Glutamatergic neuron (in vitro differentiated cells): ENCODE results near the gene CENPO. TPM values are rescaled to one million over a fixed set of nuclear protein-coding genes. Genes with fewer than 3 reads are reported as not detected.

Source experiments
- DNase-seq: peaks from one replicate; pipeline ENCODE4 v3.0.0; 2022
- H3K27ac Mint-ChIP-seq: one replicate; pipeline ENCODE4 v1.8.0; 2020; ENCODE audit warnings: mild to moderate bottlenecking, mixed read lengths, inconsistent platforms; ENCODE audit not compliant: unreplicated experiment
- H3K27me3 Mint-ChIP-seq: one replicate; pipeline ENCODE4 v1.8.0; 2020; ENCODE audit warnings: mild to moderate bottlenecking, moderate library complexity, mixed read lengths, inconsistent platforms; ENCODE audit not compliant: unreplicated experiment
- H3K36me3 Mint-ChIP-seq: one replicate; pipeline ENCODE4 v1.8.0; 2020; ENCODE audit warnings: mild to moderate bottlenecking, mixed read lengths, inconsistent platforms; ENCODE audit not compliant: unreplicated experiment
- H3K4me1 Mint-ChIP-seq: one replicate; pipeline ENCODE4 v1.8.0; 2020; ENCODE audit warnings: mild to moderate bottlenecking, low read depth, mixed read lengths, inconsistent platforms; ENCODE audit not compliant: unreplicated experiment
- H3K4me3 Mint-ChIP-seq: one replicate; pipeline ENCODE4 v1.8.0; 2020; ENCODE audit warnings: mild to moderate bottlenecking, mixed read lengths, inconsistent platforms; ENCODE audit not compliant: unreplicated experiment
- H3K9me3 Mint-ChIP-seq: one replicate; pipeline ENCODE4 v1.8.0; 2020; ENCODE audit warnings: mild to moderate bottlenecking, moderate library complexity, mixed read lengths, inconsistent platforms; ENCODE audit not compliant: unreplicated experiment
- CTCF ChIP-seq: fragments of 200-600 bp; sonication (generic); IDR thresholded peaks from one replicate; pipeline ENCODE4 v1.5.0; 2021; ENCODE audit not compliant: partially characterized antibody, unreplicated experiment
- total RNA-seq: library from RNA; stranded (reverse); fragmentation: NEBNext Ultra II Directional; extraction: Animal tissue kit (Norgen Biotek cat#: 25700); gene quantifications from one replicate; pipeline ENCODE4 v1.2.1, GENCODE V29; 2021; ENCODE audit not compliant: unreplicated experiment

CENPO gene
- total RNA-seq, 1 donor from 2014 or later, result 26.5 TPM

DNA sequence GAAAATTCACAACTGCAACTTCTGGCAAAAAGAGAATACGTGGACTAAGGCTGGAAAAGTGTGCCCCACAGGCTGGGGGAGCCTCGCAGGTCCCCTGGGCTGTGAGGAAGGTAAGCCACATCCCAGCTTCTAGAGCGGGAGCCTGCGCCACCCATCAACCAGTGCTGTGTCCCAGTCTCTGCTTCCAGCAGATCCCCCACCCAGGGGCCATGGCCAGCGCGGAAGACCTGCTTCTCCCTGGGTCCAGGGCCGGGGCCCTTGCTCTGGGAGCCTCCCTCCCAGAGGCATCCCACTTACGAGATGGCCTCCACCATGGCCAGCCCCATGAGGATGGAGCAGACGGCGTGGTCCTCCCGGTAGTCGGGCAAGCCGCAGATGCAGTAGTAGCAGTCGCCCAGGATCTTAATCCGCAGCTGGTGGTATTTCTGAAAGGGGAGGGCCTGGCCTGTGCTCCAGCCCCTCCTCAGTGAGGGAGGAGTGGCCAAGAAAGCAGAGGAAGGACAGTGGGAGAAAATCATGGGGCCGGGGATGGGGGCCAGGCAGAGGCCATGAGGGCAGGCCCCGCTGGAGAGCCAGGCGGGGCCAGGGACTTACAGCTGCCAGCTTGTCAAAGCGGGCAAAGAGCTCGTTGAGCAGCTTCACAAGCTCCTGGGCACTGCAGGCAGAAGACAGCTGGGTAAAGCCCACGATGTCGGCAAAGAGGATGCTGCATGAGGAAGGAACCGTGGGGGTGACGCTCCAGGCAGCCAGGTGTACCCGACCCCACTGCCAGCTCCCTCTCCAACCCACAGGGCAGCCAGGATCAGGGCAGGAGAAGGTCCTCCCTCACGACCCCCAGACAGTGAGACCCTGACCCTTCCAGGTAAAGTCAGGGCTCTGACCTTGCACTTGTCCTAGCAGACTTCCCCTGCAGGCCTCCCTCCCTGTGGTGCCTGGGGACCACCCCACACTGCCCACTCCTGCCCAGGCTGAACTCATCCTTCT lies 48.0 kb downstream of the CENPO start:
- peaks cover 26% of the 10 kb centered on the region for H3K36me3 Mint-ChIP-seq

DNA sequence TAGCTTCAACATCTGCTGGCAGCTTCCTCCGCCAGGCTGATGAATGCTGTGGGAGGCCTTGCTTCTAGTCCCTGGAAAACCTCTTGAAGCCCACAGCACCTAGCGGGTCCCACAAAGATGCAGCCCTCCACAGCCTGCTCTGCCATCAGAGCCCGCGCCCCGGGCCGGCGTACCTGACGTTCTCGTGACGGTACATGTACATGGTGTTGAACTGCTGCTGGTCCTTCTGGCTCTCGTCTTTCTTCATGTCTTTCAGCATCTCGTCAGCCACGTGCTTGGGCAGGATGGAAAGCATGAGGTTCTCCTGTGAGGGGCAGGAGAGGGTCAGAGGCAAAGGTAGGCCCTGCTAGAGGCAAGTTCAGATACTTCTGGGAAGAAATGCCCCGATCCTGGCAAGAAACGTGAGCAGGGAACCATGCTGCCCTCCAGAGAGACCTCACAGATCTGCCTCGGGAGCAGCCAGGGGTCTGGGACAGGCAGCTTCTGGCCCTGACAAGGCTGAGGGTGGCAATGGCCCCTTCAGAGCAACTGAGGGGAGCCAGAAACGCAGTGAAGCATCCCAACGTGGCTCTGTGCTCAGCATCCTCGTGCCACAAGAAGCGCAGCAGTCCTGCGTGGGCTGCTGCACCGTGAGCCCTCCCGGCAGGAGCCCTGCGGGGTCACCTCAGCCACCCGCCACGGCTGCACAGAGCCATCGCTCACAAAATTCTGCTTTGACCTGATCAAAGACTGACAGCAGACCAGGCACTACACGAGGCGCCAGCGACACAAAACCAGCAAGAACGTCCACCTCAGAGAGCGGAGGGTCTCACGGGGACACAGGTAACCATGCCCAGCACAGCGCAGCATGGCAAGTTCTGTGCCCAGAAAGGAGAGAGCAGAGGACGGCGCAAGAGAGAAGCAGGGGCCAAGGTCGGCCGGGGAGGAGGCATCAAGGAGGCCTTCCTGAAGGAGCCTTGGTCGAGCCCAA lies 49.1 kb downstream of the CENPO start:
- peaks cover 24% of the 10 kb centered on the region for H3K9me3 Mint-ChIP-seq
- TF ChIP-seq CTCF, result no peak

More for the DNA sequence above, 48.0 kb downstream of the CENPO start:
- Mint-ChIP-seq H3K4me1 (peaks cover 7% of the 10 kb centered on the region), H3K9me3 (peaks cover 19% of the 10 kb centered on the region), H3K27me3 (peaks cover 7% of the 10 kb centered on the region), H3K27ac (no peak overlapping the region), H3K4me3 (no peak overlapping the region)
- no peak for TF ChIP-seq CTCF
- DNase-seq, result no peak

GRCh38 chr2:24843330-24843860 lies 50.2 kb downstream of the CENPO start:
- peaks cover 25% of the 10 kb centered on the region for H3K9me3 Mint-ChIP-seq
- peaks cover 27% of the 10 kb centered on the region for H3K36me3 Mint-ChIP-seq
- no peak overlapping the region for H3K4me3 Mint-ChIP-seq
- no peak overlapping the region for H3K27ac Mint-ChIP-seq
- H3K27me3 Mint-ChIP-seq, result peaks cover 5% of the 10 kb centered on the region
- H3K4me1 Mint-ChIP-seq, result peaks cover 4% of the 10 kb centered on the region
- no peak for DNase-seq
- no peak for TF ChIP-seq CTCF

More for the DNA sequence above, 49.1 kb downstream of the CENPO start:
- DNase-seq, result no peak
- peaks cover 5% of the 10 kb centered on the region for H3K27me3 Mint-ChIP-seq
- H3K36me3 Mint-ChIP-seq, result peaks cover 29% of the 10 kb centered on the region
- H3K4me1 Mint-ChIP-seq, result peaks cover 4% of the 10 kb centered on the region
- H3K27ac Mint-ChIP-seq, result no peak overlapping the region
- H3K4me3 Mint-ChIP-seq, result no peak overlapping the region

DNA sequence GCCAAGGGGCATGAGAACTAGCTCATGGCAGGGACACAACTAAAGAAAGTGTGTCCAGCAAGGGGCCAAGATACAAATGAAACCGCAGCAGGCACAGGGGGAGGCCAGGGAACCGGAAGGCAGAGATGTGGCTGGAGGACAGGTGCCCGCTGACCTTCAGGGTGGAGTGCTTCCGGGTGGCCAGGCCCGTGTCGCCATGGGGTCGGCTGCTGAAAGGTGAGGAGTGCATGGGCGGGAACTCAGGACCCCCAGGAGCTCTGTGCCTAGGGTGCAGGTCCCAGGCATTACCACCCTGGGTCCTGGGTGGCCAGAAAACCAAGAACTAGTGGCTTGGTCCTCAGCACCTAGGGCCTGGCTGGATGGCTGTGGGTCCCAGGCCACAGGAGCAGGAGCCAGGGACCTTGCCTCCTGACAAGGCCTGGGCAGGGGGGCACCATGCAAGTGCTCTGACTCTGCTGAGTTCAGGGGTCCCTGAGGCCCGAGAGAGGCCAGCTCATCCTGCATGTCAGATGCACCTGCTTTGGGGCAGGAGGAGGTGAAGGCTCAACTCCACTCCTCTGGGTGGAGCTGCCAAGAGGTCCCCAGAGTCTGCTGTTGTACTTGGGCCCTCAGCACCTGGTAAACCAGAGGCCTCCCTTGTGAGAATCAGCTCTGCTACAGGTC lies 50.9 kb downstream of the CENPO start:
- TF ChIP-seq CTCF, result no peak
- Mint-ChIP-seq H3K27me3 (peaks cover 1% of the 10 kb centered on the region), H3K27ac (no peak overlapping the region), H3K9me3 (peaks cover 25% of the 10 kb centered on the region), H3K4me1 (peaks cover 4% of the 10 kb centered on the region), H3K36me3 (peaks cover 31% of the 10 kb centered on the region), H3K4me3 (no peak overlapping the region)
- no peak for DNase-seq
